ENCODE results near the gene MRPL44. TPM values are rescaled to one million over a fixed set of nuclear protein-coding genes. Genes with fewer than 3 reads are reported as not detected.
A peak's percentile ranks its signal among the peaks of the same experiment; 100 is the strongest.
"Not testable (repeated sequence)": the region's sequence is repeated elsewhere in the genome, so short reads cannot be mapped to it uniquely, and the experiment has no call there.

Gene MRPL44
- total RNA-seq, 2 experiments from 2014 or later, result 29.0 to 30.5 TPM

- POLR2A ChIA-PET, result no interaction called here
- CTCF ChIA-PET, result interaction anchor here (3.0 to 6.5 kb wide), 5 partner anchors 10 to 288 kb away, joined by 25 to 130 read pairs (median 61); no protein-coding TSS in a partner anchor
- ATAC-seq (no peak), DNase-seq (no peak)
- Mint-ChIP-seq H3K4me3 (no peak overlapping the region), H3K9me3 (ENCODE audit: insufficient read depth) (no peaks in the 10 kb centered on the region), H3K4me1 (ENCODE audit: low read depth) (peaks cover 8% of the 10 kb centered on the region), H3K27ac (no peak overlapping the region), H3K27me3 (ENCODE audit: low read depth) (no peaks in the 10 kb centered on the region), H3K36me3 (ENCODE audit: low read depth) (peaks cover under 1% of the 10 kb centered on the region)
Measured at GRCh38 chr2:223995569-223995968, 38.3 kb downstream of the MRPL44 start.

GRCh38 chr2:223996391-223996790 lies 39.1 kb downstream of the MRPL44 start:
- no peak for DNase-seq
- ChIA-PET CTCF (interaction anchor here (3.7 to 6.5 kb wide), 2 partner anchors 68 to 287 kb away, joined by 61 to 130 read pairs; no protein-coding TSS in a partner anchor), POLR2A (no interaction called here)
- Mint-ChIP-seq H3K36me3 (ENCODE audit: low read depth) (peaks cover 3% of the 10 kb centered on the region), H3K4me3 (no peak overlapping the region), H3K4me1 (ENCODE audit: low read depth) (peaks cover 8% of the 10 kb centered on the region), H3K27ac (no peak overlapping the region), H3K9me3 (ENCODE audit: insufficient read depth) (no peaks in the 10 kb centered on the region), H3K27me3 (ENCODE audit: low read depth) (no peaks in the 10 kb centered on the region)
- ATAC-seq, result no peak

GRCh38 chr2:223997938-223998337 lies 40.7 kb downstream of the MRPL44 start:
- DNase-seq (no peak), ATAC-seq (no peak)
- H3K4me1 Mint-ChIP-seq (ENCODE audit: low read depth), result peaks cover 8% of the 10 kb centered on the region
- H3K9me3 Mint-ChIP-seq (ENCODE audit: insufficient read depth), result no peaks in the 10 kb centered on the region
- peaks cover 6% of the 10 kb centered on the region for H3K36me3 Mint-ChIP-seq (ENCODE audit: low read depth)
- ChIA-PET POLR2A (no interaction called here), CTCF (interaction anchor here (1.3 to 1.7 kb wide), 2 partner anchors 28 to 287 kb away, joined by 3 to 5 read pairs; no protein-coding TSS in a partner anchor)
- no peaks in the 10 kb centered on the region for H3K27me3 Mint-ChIP-seq (ENCODE audit: low read depth)
- H3K27ac Mint-ChIP-seq, result no peak overlapping the region
- no peak overlapping the region for H3K4me3 Mint-ChIP-seq

GRCh38 chr2:223998948-223999347 lies 41.7 kb downstream of the MRPL44 start:
- DNase-seq (no peak), ATAC-seq (no peak)
- Mint-ChIP-seq H3K4me1 (ENCODE audit: low read depth) (peaks cover 5% of the 10 kb centered on the region), H3K4me3 (no peak overlapping the region), H3K36me3 (ENCODE audit: low read depth) (peaks cover 6% of the 10 kb centered on the region), H3K27me3 (ENCODE audit: low read depth) (no peaks in the 10 kb centered on the region), H3K27ac (no peak overlapping the region), H3K9me3 (ENCODE audit: insufficient read depth) (no peaks in the 10 kb centered on the region)
- ChIA-PET POLR2A (no interaction called here), CTCF (interaction anchor here (1.7 kb wide), 1 partner anchor 286 kb away, joined by 5 read pairs; no protein-coding TSS in a partner anchor)

- no peak overlapping the region for H3K4me3 Mint-ChIP-seq
- DNase-seq (no peak), ATAC-seq (no peak)
- no peaks in the 10 kb centered on the region for H3K9me3 Mint-ChIP-seq (ENCODE audit: insufficient read depth)
- peaks cover 4% of the 10 kb centered on the region for H3K4me1 Mint-ChIP-seq (ENCODE audit: low read depth)
- H3K27me3 Mint-ChIP-seq (ENCODE audit: low read depth), result no peaks in the 10 kb centered on the region
- H3K36me3 Mint-ChIP-seq (ENCODE audit: low read depth), result peaks cover 6% of the 10 kb centered on the region
- H3K27ac Mint-ChIP-seq, result no peak overlapping the region
- ChIA-PET POLR2A (no interaction called here), CTCF (no interaction called here)
Measured at GRCh38 chr2:223999862-224000261, 42.6 kb downstream of the MRPL44 start.

GRCh38 chr2:224000662-224001061 lies 43.4 kb downstream of the MRPL44 start:
- ATAC-seq; H3K27me3 Mint-ChIP-seq (ENCODE audit: low read depth); H3K9me3 Mint-ChIP-seq (ENCODE audit: insufficient read depth); H3K27ac Mint-ChIP-seq; DNase-seq; H3K4me3 Mint-ChIP-seq; H3K4me1 Mint-ChIP-seq (ENCODE audit: low read depth); H3K36me3 Mint-ChIP-seq (ENCODE audit: low read depth); POLR2A ChIA-PET: not testable (repeated sequence)
- CTCF ChIA-PET, result interaction anchor here (0.7 kb wide), 1 partner anchor 30 kb away, joined by 3 read pairs; no protein-coding TSS in a partner anchor

GRCh38 chr2:224004105-224004695 lies 46.9 kb downstream of the MRPL44 start:
- CTCF ChIA-PET, result interaction anchor here (1.2 to 3.4 kb wide), 7 partner anchors 9 to 405 kb away, joined by 3 to 31 read pairs (median 4); no protein-coding TSS in a partner anchor
- Mint-ChIP-seq H3K4me1 (ENCODE audit: low read depth) (no peaks in the 10 kb centered on the region), H3K4me3 (no peak overlapping the region)

GRCh38 chr2:224008702-224009261 lies 51.5 kb downstream of the MRPL44 start:
- no peak for DNase-seq
- peaks cover 14% of the 10 kb centered on the region for H3K4me1 Mint-ChIP-seq (ENCODE audit: low read depth)
- CTCF ChIA-PET, result interaction anchor here (1.1 to 1.9 kb wide), 4 partner anchors 9 to 276 kb away, joined by 4 to 8 read pairs (median 4); no protein-coding TSS in a partner anchor
- H3K4me3 Mint-ChIP-seq, result no peak overlapping the region
- H3K9me3 Mint-ChIP-seq (ENCODE audit: insufficient read depth), result no peaks in the 10 kb centered on the region
- POLR2A ChIA-PET, result no interaction called here
- H3K27me3 Mint-ChIP-seq (ENCODE audit: low read depth), result no peaks in the 10 kb centered on the region
- peaks cover 2% of the 10 kb centered on the region for H3K36me3 Mint-ChIP-seq (ENCODE audit: low read depth)
- no peak overlapping the region for H3K27ac Mint-ChIP-seq
- no peak for ATAC-seq

More at GRCh38 chr2:224004105-224004695, 46.9 kb downstream of the MRPL44 start:
- Mint-ChIP-seq H3K36me3 (ENCODE audit: low read depth) (peaks cover 6% of the 10 kb centered on the region), H3K27ac (no peak overlapping the region), H3K9me3 (ENCODE audit: insufficient read depth) (no peaks in the 10 kb centered on the region), H3K27me3 (ENCODE audit: low read depth) (no peaks in the 10 kb centered on the region)
- ATAC-seq (no peak), DNase-seq (no peak)
- POLR2A ChIA-PET, result no interaction called here

- ChIA-PET CTCF (interaction anchor here (1.4 to 1.9 kb wide), 3 partner anchors 16 to 275 kb away, joined by 4 to 8 read pairs (median 8); no protein-coding TSS in a partner anchor), POLR2A (no interaction called here)
- H3K9me3 Mint-ChIP-seq (ENCODE audit: insufficient read depth), result no peaks in the 10 kb centered on the region
- DNase-seq (no peak), ATAC-seq (no peak)
- H3K27ac Mint-ChIP-seq, result no peak overlapping the region
- no peaks in the 10 kb centered on the region for H3K27me3 Mint-ChIP-seq (ENCODE audit: low read depth)
- no peak overlapping the region for H3K4me3 Mint-ChIP-seq
- H3K36me3 Mint-ChIP-seq (ENCODE audit: low read depth), result peaks cover 2% of the 10 kb centered on the region
- H3K4me1 Mint-ChIP-seq (ENCODE audit: low read depth), result peaks cover 15% of the 10 kb centered on the region
Measured at GRCh38 chr2:224009605-224010315, 52.5 kb downstream of the MRPL44 start.

GRCh38 chr2:224011837-224012236 lies 54.6 kb downstream of the MRPL44 start:
- Mint-ChIP-seq H3K4me3 (no peak overlapping the region), H3K27ac (no peak overlapping the region), H3K27me3 (ENCODE audit: low read depth) (no peaks in the 10 kb centered on the region), H3K9me3 (ENCODE audit: insufficient read depth) (no peaks in the 10 kb centered on the region), H3K36me3 (ENCODE audit: low read depth) (peaks cover 2% of the 10 kb centered on the region), H3K4me1 (ENCODE audit: low read depth) (peaks cover 30% of the 10 kb centered on the region)
- ATAC-seq (no peak), DNase-seq (no peak)
- ChIA-PET CTCF (no interaction called here), POLR2A (no interaction called here)

GRCh38 chr2:224014336-224014735 lies 57.1 kb downstream of the MRPL44 start:
- Mint-ChIP-seq H3K27ac (no peak overlapping the region), H3K27me3 (ENCODE audit: low read depth) (no peaks in the 10 kb centered on the region), H3K36me3 (ENCODE audit: low read depth) (peaks cover 2% of the 10 kb centered on the region), H3K4me3 (no peak overlapping the region), H3K9me3 (ENCODE audit: insufficient read depth) (no peaks in the 10 kb centered on the region), H3K4me1 (ENCODE audit: low read depth) (peaks cover 34% of the 10 kb centered on the region)
- ChIA-PET POLR2A (no interaction called here), CTCF (no interaction called here)
- no peak for ATAC-seq
- DNase-seq, result no peak

GRCh38 chr2:224016963-224017362 lies 59.7 kb downstream of the MRPL44 start:
- Mint-ChIP-seq H3K36me3 (ENCODE audit: low read depth) (peaks cover 4% of the 10 kb centered on the region), H3K27me3 (ENCODE audit: low read depth) (no peaks in the 10 kb centered on the region), H3K4me1 (ENCODE audit: low read depth) (peaks cover 19% of the 10 kb centered on the region), H3K27ac (peak overlapping the region; percentile 28), H3K9me3 (ENCODE audit: insufficient read depth) (no peaks in the 10 kb centered on the region), H3K4me3 (no peak overlapping the region)
- peak; percentile 73 for ATAC-seq
- POLR2A ChIA-PET, result no interaction called here
- CTCF ChIA-PET, result interaction anchor here (1.0 to 1.7 kb wide), 3 partner anchors 10 to 47 kb away, joined by 4 to 11 read pairs (median 4); no protein-coding TSS in a partner anchor
- DNase-seq, result no peak

Measured in activated CD8-positive, alpha-beta T cell treated with anti-CD3 and anti-CD28 coated beads, Interleukin-2, amount 10 ng/mL, durations not matched to agents 7 days and 5 days (primary cell).